Tibial nerve (tissue), 4 donors: ENCODE data around the gene C9orf72.

Source experiments
- EP300 ChIP-seq, 2 donors: sonication (generic); formaldehyde crosslinking; IDR thresholded peaks; one replicate each; pipeline ENCODE4 v1.6.1; 2017; ENCODE audit warnings: antibody characterized with exemption in 2 of 2, mild to moderate bottlenecking in 1 of 2
- POLR2A ChIP-seq, 2 donors: fragments of 450-650 bp; IDR thresholded peaks; one replicate each; pipeline ENCODE4 v1.6.1; 2017; ENCODE audit warnings: antibody characterized with exemption in 2 of 2, mild to moderate bottlenecking in 2 of 2, moderate library complexity in 2 of 2
- TF ChIP-seq, protein P1 (sequence below), 5 experiments: fragments of 200-600 bp in 3 of 5; fragments of 450-650 bp in 2 of 5; sonication (generic) in 3 of 5; IDR thresholded peaks; one replicate each; pipeline ENCODE4 v1.5.1; 2016 to 2019; ENCODE audit warnings: antibody characterized with exemption in 5 of 5, mild to moderate bottlenecking in 3 of 5, moderate library complexity in 2 of 5

- TF ChIP-seq, protein P1, sequence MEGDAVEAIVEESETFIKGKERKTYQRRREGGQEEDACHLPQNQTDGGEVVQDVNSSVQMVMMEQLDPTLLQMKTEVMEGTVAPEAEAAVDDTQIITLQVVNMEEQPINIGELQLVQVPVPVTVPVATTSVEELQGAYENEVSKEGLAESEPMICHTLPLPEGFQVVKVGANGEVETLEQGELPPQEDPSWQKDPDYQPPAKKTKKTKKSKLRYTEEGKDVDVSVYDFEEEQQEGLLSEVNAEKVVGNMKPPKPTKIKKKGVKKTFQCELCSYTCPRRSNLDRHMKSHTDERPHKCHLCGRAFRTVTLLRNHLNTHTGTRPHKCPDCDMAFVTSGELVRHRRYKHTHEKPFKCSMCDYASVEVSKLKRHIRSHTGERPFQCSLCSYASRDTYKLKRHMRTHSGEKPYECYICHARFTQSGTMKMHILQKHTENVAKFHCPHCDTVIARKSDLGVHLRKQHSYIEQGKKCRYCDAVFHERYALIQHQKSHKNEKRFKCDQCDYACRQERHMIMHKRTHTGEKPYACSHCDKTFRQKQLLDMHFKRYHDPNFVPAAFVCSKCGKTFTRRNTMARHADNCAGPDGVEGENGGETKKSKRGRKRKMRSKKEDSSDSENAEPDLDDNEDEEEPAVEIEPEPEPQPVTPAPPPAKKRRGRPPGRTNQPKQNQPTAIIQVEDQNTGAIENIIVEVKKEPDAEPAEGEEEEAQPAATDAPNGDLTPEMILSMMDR (IDR thresholded peaks at IDR 0.05): no peak
- TF ChIP-seq EP300 (IDR thresholded peaks at IDR 0.05): no peak
- no peak for TF ChIP-seq POLR2A (IDR thresholded peaks at IDR 0.05)
Observed at GRCh38 chr9:27565696-27566095, 7.6 kb downstream of the C9orf72 start.
